ENCODE results near the gene F8A1.
"Not testable (repeated sequence)": the region's sequence is repeated elsewhere in the genome, so short reads cannot be mapped to it uniquely, and the experiment has no call there.

F8A1 gene

GRCh38 chrX:154886069-154886788, at the start of gene F8A1:
TSS of gene F8A1 (plus strand) at chrX:154886355. CDS start at chrX:154886375, 20 bp downstream.
- DNase-seq: not testable (repeated sequence)

GRCh38 chrX:154840856-154841255, 45.3 kb upstream of the F8A1 start:
- DNase-seq: no peak

- DNase-seq: no peak
These were observed 35.1 kb upstream of the F8A1 start for GRCh38 chrX:154850957-154851611.

- DNase-seq: no peak
These were observed 30.9 kb upstream of the F8A1 start for GRCh38 chrX:154855256-154855655.

GRCh38 chrX:154868522-154868921, 17.6 kb upstream of the F8A1 start:
- DNase-seq: not testable (repeated sequence)

GRCh38 chrX:154873329-154873728, 12.8 kb upstream of the F8A1 start:
- DNase-seq: no peak

- DNase-seq: not testable (repeated sequence)
These were observed 2.1 kb upstream of the F8A1 start for GRCh38 chrX:154884069-154884468.

- not testable (repeated sequence) for DNase-seq
These were observed 1.1 kb upstream of the F8A1 start for GRCh38 chrX:154885057-154885456.

- not testable (repeated sequence) for DNase-seq
These were observed 606 bp upstream of the F8A1 start for GRCh38 chrX:154885549-154885948.

- DNase-seq: not testable (repeated sequence)
These were observed 650 bp downstream of the F8A1 start for GRCh38 chrX:154886789-154887221.

- no peak for DNase-seq
These were observed 5.0 kb downstream of the F8A1 start for GRCh38 chrX:154890990-154891639.

- DNase-seq: no peak
These were observed 6.1 kb downstream of the F8A1 start for GRCh38 chrX:154892296-154892695.

GRCh38 chrX:154900323-154900722, 14.2 kb downstream of the F8A1 start:
- DNase-seq: no peak

- no peak for DNase-seq
These were observed 16.3 kb downstream of the F8A1 start for GRCh38 chrX:154902408-154902807.

GRCh38 chrX:154908821-154909220, 22.7 kb downstream of the F8A1 start:
- no peak for DNase-seq

- not testable (repeated sequence) for DNase-seq
These were observed 23.9 kb downstream of the F8A1 start for GRCh38 chrX:154910048-154910447.

- not testable (repeated sequence) for DNase-seq
These were observed 24.4 kb downstream of the F8A1 start for GRCh38 chrX:154910528-154910927.

- no peak for DNase-seq
These were observed 27.9 kb downstream of the F8A1 start for GRCh38 chrX:154914052-154914451.

- peak in 34 of 58 donors; percentile 0 to 46 (median 8) for DNase-seq
These were observed 31.9 kb downstream of the F8A1 start for GRCh38 chrX:154918060-154918483.

GRCh38 chrX:154924771-154925170, 38.6 kb downstream of the F8A1 start:
- not testable (repeated sequence) for DNase-seq

Measured in anterior cingulate cortex (tissue), 58 donors.